ENCODE data around the gene DDX51.

The DDX51 gene

GRCh38 chr12:132131229-132131628 lies 12.9 kb downstream of the DDX51 start:
- no peak for TF ChIP-seq ZNF8 (CRISPR knock-in tag; IDR thresholded peaks at IDR 0.05)
- TF ChIP-seq, protein P1, sequence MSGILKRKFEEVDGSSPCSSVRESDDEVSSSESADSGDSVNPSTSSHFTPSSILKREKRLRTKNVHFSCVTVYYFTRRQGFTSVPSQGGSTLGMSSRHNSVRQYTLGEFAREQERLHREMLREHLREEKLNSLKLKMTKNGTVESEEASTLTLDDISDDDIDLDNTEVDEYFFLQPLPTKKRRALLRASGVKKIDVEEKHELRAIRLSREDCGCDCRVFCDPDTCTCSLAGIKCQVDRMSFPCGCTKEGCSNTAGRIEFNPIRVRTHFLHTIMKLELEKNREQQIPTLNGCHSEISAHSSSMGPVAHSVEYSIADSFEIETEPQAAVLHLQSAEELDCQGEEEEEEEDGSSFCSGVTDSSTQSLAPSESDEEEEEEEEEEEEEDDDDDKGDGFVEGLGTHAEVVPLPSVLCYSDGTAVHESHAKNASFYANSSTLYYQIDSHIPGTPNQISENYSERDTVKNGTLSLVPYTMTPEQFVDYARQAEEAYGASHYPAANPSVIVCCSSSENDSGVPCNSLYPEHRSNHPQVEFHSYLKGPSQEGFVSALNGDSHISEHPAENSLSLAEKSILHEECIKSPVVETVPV (CRISPR knock-in tag; IDR thresholded peaks at IDR 0.05), result no peak
- no peak for TF ChIP-seq ZC3H10 (CRISPR knock-in tag; IDR thresholded peaks at IDR 0.05)
- no peak for TF ChIP-seq ISL1 (CRISPR knock-in tag; IDR thresholded peaks at IDR 0.05)
- TF ChIP-seq OSR1 (CRISPR knock-in tag; IDR thresholded peaks at IDR 0.05), result no peak
- TF ChIP-seq, protein P2, sequence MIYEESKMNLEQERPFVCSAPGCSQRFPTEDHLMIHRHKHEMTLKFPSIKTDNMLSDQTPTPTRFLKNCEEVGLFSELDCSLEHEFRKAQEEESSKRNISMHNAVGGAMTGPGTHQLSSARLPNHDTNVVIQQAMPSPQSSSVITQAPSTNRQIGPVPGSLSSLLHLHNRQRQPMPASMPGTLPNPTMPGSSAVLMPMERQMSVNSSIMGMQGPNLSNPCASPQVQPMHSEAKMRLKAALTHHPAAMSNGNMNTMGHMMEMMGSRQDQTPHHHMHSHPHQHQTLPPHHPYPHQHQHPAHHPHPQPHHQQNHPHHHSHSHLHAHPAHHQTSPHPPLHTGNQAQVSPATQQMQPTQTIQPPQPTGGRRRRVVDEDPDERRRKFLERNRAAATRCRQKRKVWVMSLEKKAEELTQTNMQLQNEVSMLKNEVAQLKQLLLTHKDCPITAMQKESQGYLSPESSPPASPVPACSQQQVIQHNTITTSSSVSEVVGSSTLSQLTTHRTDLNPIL (CRISPR knock-in tag; IDR thresholded peaks at IDR 0.05; ENCODE audit: low read depth), result no peak
- no peak for TF ChIP-seq ARNTL (CRISPR knock-in tag; IDR thresholded peaks at IDR 0.05; ENCODE audit: borderline replicate concordance, low read depth)
- no peak for TF ChIP-seq GLIS3 (CRISPR knock-in tag; IDR thresholded peaks at IDR 0.05)
- no peak for TF ChIP-seq ZFP3 (CRISPR knock-in tag; IDR thresholded peaks at IDR 0.05)
- TF ChIP-seq TOX (CRISPR knock-in tag; IDR thresholded peaks at IDR 0.05; ENCODE audit: borderline replicate concordance), result no peak
- TF ChIP-seq ZNF565 (CRISPR knock-in tag; conservative IDR thresholded peaks at IDR 0.05; ENCODE audit: low read depth), result no peak
- no peak for TF ChIP-seq ESRRG (CRISPR knock-in tag; IDR thresholded peaks at IDR 0.05)
- TF ChIP-seq ZFP30 (CRISPR knock-in tag; IDR thresholded peaks at IDR 0.05), result no peak
- no peak for TF ChIP-seq SNAI2 (CRISPR knock-in tag; IDR thresholded peaks at IDR 0.05)
- TF ChIP-seq, protein P3, sequence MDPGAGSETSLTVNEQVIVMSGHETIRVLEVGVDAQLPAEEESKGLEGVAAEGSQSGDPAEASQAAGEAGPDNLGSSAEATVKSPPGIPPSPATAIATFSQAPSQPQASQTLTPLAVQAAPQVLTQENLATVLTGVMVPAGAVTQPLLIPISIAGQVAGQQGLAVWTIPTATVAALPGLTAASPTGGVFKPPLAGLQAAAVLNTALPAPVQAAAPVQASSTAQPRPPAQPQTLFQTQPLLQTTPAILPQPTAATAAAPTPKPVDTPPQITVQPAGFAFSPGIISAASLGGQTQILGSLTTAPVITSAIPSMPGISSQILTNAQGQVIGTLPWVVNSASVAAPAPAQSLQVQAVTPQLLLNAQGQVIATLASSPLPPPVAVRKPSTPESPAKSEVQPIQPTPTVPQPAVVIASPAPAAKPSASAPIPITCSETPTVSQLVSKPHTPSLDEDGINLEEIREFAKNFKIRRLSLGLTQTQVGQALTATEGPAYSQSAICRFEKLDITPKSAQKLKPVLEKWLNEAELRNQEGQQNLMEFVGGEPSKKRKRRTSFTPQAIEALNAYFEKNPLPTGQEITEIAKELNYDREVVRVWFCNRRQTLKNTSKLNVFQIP (CRISPR knock-in tag; IDR thresholded peaks at IDR 0.05; ENCODE audit: borderline replicate concordance, low read depth), result no peak
- TF ChIP-seq, protein P4, sequence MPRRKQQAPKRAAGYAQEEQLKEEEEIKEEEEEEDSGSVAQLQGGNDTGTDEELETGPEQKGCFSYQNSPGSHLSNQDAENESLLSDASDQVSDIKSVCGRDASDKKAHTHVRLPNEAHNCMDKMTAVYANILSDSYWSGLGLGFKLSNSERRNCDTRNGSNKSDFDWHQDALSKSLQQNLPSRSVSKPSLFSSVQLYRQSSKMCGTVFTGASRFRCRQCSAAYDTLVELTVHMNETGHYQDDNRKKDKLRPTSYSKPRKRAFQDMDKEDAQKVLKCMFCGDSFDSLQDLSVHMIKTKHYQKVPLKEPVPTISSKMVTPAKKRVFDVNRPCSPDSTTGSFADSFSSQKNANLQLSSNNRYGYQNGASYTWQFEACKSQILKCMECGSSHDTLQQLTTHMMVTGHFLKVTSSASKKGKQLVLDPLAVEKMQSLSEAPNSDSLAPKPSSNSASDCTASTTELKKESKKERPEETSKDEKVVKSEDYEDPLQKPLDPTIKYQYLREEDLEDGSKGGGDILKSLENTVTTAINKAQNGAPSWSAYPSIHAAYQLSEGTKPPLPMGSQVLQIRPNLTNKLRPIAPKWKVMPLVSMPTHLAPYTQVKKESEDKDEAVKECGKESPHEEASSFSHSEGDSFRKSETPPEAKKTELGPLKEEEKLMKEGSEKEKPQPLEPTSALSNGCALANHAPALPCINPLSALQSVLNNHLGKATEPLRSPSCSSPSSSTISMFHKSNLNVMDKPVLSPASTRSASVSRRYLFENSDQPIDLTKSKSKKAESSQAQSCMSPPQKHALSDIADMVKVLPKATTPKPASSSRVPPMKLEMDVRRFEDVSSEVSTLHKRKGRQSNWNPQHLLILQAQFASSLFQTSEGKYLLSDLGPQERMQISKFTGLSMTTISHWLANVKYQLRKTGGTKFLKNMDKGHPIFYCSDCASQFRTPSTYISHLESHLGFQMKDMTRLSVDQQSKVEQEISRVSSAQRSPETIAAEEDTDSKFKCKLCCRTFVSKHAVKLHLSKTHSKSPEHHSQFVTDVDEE (CRISPR knock-in tag; IDR thresholded peaks at IDR 0.05), result no peak
- no peak for TF ChIP-seq RARB (CRISPR knock-in tag; IDR thresholded peaks at IDR 0.05)
- TF ChIP-seq CSDC2 (CRISPR knock-in tag; IDR thresholded peaks at IDR 0.05), result no peak
- no peak for TF ChIP-seq BACH2 (CRISPR knock-in tag; IDR thresholded peaks at IDR 0.05; ENCODE audit: borderline replicate concordance)
- no peak for ATAC-seq

- TF ChIP-seq, protein P3 (CRISPR knock-in tag; IDR thresholded peaks at IDR 0.05; ENCODE audit: borderline replicate concordance, low read depth), result no peak
- TF ChIP-seq ISL1 (CRISPR knock-in tag; IDR thresholded peaks at IDR 0.05), result no peak
- TF ChIP-seq ZFP3 (CRISPR knock-in tag; IDR thresholded peaks at IDR 0.05), result no peak
- TF ChIP-seq ZC3H10 (CRISPR knock-in tag; IDR thresholded peaks at IDR 0.05), result no peak
- TF ChIP-seq, protein P1 (CRISPR knock-in tag; IDR thresholded peaks at IDR 0.05), result no peak
- no peak for TF ChIP-seq PPARA (CRISPR knock-in tag; IDR thresholded peaks at IDR 0.05; ENCODE audit: borderline replicate concordance)
- TF ChIP-seq TCF4 (CRISPR knock-in tag; IDR thresholded peaks at IDR 0.05; ENCODE audit: borderline replicate concordance), result no peak
- TF ChIP-seq, protein P2 (CRISPR knock-in tag; IDR thresholded peaks at IDR 0.05; ENCODE audit: low read depth), result no peak
- no peak for TF ChIP-seq RARB (CRISPR knock-in tag; IDR thresholded peaks at IDR 0.05)
- TF ChIP-seq ZFP30 (CRISPR knock-in tag; IDR thresholded peaks at IDR 0.05), result no peak
- no peak for TF ChIP-seq ZNF70 (CRISPR knock-in tag; IDR thresholded peaks at IDR 0.05)
- TF ChIP-seq SNAI2 (CRISPR knock-in tag; IDR thresholded peaks at IDR 0.05), result no peak
- no peak for TF ChIP-seq BACH2 (CRISPR knock-in tag; IDR thresholded peaks at IDR 0.05; ENCODE audit: borderline replicate concordance)
- no peak for TF ChIP-seq ZNF8 (CRISPR knock-in tag; IDR thresholded peaks at IDR 0.05)
- ATAC-seq, result no peak
Measured at GRCh38 chr12:132130690-132131089, 13.4 kb downstream of the DDX51 start.

All from SK-N-SH treated with all-trans-retinoic acid at 6 μM for 48 hours (cell line).